Esophagus (tissue), 2 donors: ENCODE results near the gene YAF2. TPM values are rescaled to one million over a fixed set of nuclear protein-coding genes. Genes with fewer than 3 reads are reported as not detected.
A peak's percentile ranks its signal among the peaks of the same experiment; 100 is the strongest.

Source experiments
- H3K27ac ChIP-seq, 2 donors: one replicate each; pipeline ENCODE4 v1.5.1; 2013; ENCODE audit warnings: low read depth in 2 of 2, mild to moderate bottlenecking in 2 of 2, inconsistent platforms in 1 of 2, low read length in 1 of 2, moderate library complexity in 1 of 2
- H3K27me3 ChIP-seq, 2 donors: one replicate each; pipeline ENCODE4 v1.6.1; 2013; ENCODE audit warnings: low read length in 2 of 2, control low read depth in 1 of 2, mild to moderate bottlenecking in 1 of 2; ENCODE audit not compliant: insufficient read depth in 2 of 2, control insufficient read depth in 1 of 2
- H3K36me3 ChIP-seq, 2 donors: one replicate each; pipeline ENCODE4 v1.6.1; 2013; ENCODE audit warnings: low read length in 1 of 2; ENCODE audit not compliant: control insufficient read depth in 2 of 2, insufficient read depth in 2 of 2
- H3K4me1 ChIP-seq, 2 donors: one replicate each; pipeline ENCODE4 v1.6.1; 2013; ENCODE audit warnings: low read length in 1 of 2; ENCODE audit not compliant: control insufficient read depth in 2 of 2, insufficient read depth in 2 of 2
- H3K4me3 ChIP-seq, 2 donors: one replicate each; pipeline ENCODE4 v1.5.1; 2013; ENCODE audit warnings: low read length in 2 of 2, mild to moderate bottlenecking in 2 of 2, low read depth in 1 of 2, moderate library complexity in 1 of 2
- H3K9me3 ChIP-seq, 2 donors: one replicate each; pipeline ENCODE4 v1.6.1; 2013; ENCODE audit warnings: mild to moderate bottlenecking in 2 of 2, low read depth in 1 of 2, low read length in 1 of 2, moderate library complexity in 1 of 2; ENCODE audit not compliant: control insufficient read depth in 2 of 2, insufficient read depth in 1 of 2
- WGBS, 2 donors: extraction: QIAGEN DNeasy Blood & Tissue Kit; methylation state at CpG; one replicate each; pipeline ENCODE4 v1.1.7; 2013; 5-methylcytosine and 5-hydroxymethylcytosine counted together
- polyA plus RNA-seq, 2 donors: library from polyadenylated mRNA; stranded (reverse); fragments of 200-250 nt; gene quantifications; one replicate each; pipeline ENCODE4 v1.2.3, GENCODE V29; 2013
- donor health status: healthy with polysubstance abuse.
- donor health status: Bipolar disorder and iron deficiency.

Gene YAF2, protein sequence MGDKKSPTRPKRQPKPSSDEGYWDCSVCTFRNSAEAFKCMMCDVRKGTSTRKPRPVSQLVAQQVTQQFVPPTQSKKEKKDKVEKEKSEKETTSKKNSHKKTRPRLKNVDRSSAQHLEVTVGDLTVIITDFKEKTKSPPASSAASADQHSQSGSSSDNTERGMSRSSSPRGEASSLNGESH
- polyA plus RNA-seq, result 1 to 10 TPM; 5.3 to 7.4 TPM

DNA sequence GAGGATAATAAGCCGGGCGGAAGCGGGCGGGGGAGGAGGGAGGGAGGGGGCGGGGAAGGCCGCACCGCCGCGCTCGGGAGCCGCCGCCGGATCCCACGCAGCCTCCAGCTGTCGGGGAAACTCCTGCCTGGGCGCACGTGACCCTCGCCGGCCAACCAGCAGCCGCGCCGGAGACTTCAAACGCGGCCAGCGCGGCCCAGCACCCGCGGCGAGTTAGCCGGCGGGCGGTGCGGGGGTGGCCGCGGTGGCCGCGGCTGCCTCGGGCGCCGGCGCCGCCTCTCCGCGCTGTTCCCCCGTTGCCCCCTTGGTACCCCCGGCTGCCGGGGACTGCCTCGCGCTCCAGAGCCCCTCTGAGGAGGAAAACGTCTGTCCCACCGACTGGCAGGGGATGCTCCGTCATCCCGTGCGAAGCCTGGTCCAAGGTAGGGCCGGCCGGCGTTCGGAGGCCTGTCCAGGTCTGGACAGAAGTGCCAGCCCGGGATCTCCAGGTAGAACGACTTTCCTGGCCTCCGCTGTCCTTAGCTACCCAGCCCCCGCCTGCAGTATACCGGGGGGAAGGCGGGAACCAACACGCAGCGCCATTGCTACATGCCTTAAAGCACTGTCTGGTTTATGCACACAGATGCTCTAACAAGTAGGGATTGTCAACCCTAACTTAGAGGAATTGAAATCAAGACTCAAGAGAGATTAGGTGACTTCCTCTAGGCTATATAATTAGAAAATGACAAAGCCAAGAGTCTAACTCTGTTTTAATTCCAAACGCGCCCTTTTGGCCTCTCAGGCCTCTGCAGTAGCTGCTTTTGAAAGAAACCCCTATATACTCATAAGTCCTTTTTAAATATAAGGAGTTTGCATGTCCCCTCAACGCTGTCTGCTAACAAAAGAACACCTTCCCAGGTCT is at the start of gene YAF2:
YAF2 (minus strand) TSS at position 9 of the 901 bp plus-strand sequence. CDS start 68 bp downstream, outside the sequence.
- Histone ChIP-seq H3K27me3 (no peaks in the 10 kb centered on the region), H3K4me1 (peaks cover 0 to 2% of the 10 kb centered on the region in 2 donors), H3K36me3 (no peaks in the 10 kb centered on the region), H3K9me3 (no peaks in the 10 kb centered on the region), H3K27ac (peak within 1 kb of the TSS; percentile 91 to 94), H3K4me3 (peak within 1 kb of the TSS; percentile 85 to 90)
- whole genome bisulfite sequencing, 2 donors, result 3 to 4% methylated on average over 37 to 69 of the region's 69 CpGs

DNA sequence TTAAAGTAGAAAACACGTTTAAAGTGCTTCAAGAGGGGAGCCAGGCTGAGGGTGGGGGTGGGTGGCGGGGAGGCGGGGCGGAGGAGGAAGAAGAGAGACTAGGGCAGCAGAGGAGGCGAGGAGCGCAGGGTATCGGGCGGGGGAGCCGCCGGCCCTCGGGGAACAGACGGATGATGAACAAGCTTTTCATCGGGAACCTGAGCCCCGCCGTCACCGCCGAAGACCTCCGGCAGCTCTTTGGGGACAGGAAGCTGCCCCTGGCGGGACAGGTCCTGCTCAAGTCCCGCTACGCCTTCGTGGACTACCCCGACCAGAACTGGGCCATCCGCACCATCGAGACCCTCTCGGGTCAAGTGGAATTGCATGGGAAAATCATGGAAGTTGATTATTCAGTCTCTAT is 48.7 kb upstream of the YAF2 start:
- Histone ChIP-seq H3K9me3 (no peaks in the 10 kb centered on the region), H3K36me3 (no peaks in the 10 kb centered on the region), H3K27ac (no peak overlapping the region), H3K27me3 (no peaks in the 10 kb centered on the region), H3K4me1 (no peaks in the 10 kb centered on the region), H3K4me3 (no peak overlapping the region)
- WGBS, 2 donors, result 87 to 89% methylated on average over 26 of the region's 26 CpGs

DNA sequence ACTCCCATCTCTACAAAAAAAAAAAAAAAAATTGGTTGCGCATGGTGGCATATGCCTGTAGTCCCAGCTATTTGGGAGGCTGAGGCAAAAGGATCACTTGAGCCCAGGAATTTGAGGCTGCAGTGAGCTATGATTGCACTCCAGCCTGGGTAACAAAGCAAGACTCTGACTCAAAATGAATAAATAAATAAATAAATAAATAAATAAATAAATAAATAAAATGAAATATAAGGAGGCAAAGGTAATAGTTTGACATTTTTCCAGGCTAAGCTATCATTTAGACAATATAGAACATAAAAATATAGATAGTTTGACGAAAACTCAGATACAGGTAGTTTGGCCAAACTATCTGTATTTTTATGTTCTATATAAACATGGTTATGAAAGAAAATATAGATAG is 47.4 kb upstream of the YAF2 start:
- H3K4me3 ChIP-seq, result no peak overlapping the region
- no peak overlapping the region for H3K27ac ChIP-seq
- no peaks in the 10 kb centered on the region for H3K4me1 ChIP-seq
- H3K36me3 ChIP-seq, result no peaks in the 10 kb centered on the region
- H3K9me3 ChIP-seq, result no peaks in the 10 kb centered on the region
- WGBS, 2 donors, result 96 to 100% methylated on average over 2 of the region's 2 CpGs
- H3K27me3 ChIP-seq, result no peaks in the 10 kb centered on the region

DNA sequence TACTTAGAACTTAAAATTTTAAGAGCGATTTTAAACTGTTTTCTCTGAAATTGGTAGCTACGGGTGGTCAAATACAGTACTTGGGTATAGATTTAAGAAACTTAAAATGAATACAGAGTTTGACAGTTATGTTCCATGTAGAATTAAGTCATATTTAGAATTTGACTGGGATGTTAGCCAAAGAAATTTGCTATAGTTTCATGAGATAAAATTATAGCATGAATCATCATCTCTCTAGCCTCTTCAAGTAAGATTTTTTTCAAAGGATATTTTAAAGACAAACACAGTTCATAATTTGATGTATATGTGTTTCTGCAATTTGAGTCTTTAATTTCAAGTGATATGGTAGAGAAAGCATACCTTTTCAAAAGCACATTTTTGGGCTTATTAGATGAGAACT is 46.8 kb upstream of the YAF2 start:
- 76 to 81% methylated on average over 2 of the region's 2 CpGs for WGBS, 2 donors
- Histone ChIP-seq H3K9me3 (no peaks in the 10 kb centered on the region), H3K36me3 (no peaks in the 10 kb centered on the region), H3K4me3 (no peak overlapping the region), H3K4me1 (no peaks in the 10 kb centered on the region), H3K27ac (no peak overlapping the region), H3K27me3 (no peaks in the 10 kb centered on the region)

DNA sequence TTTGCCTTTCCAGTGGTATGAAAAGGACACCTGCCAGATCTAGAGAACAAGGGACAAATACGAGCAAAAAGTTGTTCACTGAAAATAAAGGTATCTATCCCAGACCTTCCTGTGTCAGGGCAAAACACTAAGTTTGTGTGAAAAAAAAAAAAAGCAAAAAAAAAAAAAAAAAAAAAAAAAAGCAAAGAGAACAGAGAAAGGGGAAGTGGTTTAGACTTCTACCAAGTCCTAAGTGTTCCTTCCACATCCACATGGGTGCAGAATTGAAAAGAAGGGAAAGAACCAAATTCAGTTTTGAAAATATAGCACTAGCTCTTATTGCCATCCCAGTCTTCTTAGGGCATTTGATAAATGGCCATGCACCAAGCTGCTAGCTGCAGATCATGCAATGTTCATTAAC is 46.1 kb upstream of the YAF2 start:
- H3K36me3 ChIP-seq, result no peaks in the 10 kb centered on the region
- no peaks in the 10 kb centered on the region for H3K27me3 ChIP-seq
- no peaks in the 10 kb centered on the region for H3K9me3 ChIP-seq
- no peak overlapping the region for H3K27ac ChIP-seq
- no peaks in the 10 kb centered on the region for H3K4me1 ChIP-seq
- WGBS, 2 donors, result 71 to 72% methylated on average over 1 of the region's 1 CpG
- H3K4me3 ChIP-seq, result no peak overlapping the region

DNA sequence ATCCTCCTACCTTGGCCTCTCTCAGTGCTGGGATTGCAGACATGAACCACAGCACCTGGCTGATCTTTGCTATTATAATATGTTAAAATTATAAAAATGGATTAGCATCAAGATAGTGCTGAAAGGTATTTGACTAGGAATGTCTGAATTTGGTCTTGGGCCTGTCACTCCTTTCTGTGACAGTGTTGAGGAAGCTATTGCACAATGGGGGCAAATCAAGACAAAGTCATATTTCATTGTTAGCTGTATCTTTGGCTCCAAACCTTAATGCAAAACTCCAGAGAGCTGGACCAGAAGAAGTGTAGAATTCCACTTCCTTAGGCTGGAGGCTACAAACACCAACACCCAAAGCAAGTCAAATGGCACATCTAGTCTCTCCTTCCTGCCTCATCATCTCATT is 45.7 kb upstream of the YAF2 start:
- no peaks in the 10 kb centered on the region for H3K9me3 ChIP-seq
- no peaks in the 10 kb centered on the region for H3K36me3 ChIP-seq
- H3K4me1 ChIP-seq, result no peaks in the 10 kb centered on the region
- H3K27me3 ChIP-seq, result no peaks in the 10 kb centered on the region
- H3K27ac ChIP-seq, result no peak overlapping the region
- no peak overlapping the region for H3K4me3 ChIP-seq

DNA sequence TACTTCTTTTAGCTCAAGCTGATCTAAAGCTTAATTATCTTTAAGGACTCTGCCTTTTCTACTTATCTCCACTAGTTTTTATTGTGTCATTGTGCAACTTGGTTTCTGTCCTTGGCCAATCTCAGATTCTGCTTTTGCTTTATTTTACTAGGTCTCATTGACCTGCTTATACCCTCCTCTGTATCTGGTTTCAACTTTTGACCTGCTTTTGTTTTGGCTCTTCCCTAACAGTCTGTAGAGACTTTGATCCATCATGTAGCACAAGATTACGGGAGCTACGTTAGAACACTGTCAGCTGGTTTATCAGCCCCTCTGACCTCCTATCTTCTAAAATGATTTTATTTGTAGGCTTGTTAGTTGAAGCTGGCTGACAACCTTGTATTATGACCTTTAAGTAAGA is 44.2 kb upstream of the YAF2 start:
- H3K9me3 ChIP-seq, result no peaks in the 10 kb centered on the region
- no peak overlapping the region for H3K27ac ChIP-seq
- H3K4me1 ChIP-seq, result no peaks in the 10 kb centered on the region
- no peaks in the 10 kb centered on the region for H3K27me3 ChIP-seq
- no peaks in the 10 kb centered on the region for H3K36me3 ChIP-seq
- 77 to 85% methylated on average over 2 of the region's 2 CpGs for WGBS, 2 donors
- no peak overlapping the region for H3K4me3 ChIP-seq

DNA sequence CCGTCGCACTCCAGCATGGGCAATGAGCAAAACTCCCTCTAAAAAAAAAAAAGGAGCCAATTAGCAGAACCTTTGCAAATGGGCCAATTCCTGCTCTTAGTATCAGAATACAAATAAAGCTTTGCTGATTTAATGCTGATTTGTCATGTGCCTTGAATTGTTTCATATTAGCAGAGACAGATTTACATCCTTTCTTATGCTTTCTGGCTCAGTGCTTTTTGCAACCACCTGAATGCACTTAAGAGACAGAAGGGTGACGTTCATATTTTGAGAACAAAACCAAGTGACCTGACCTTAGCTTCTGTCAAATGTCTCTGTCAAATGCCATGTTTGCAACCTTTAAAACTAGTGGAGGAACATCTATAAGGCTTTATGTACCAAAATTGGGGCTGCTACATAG is 43.8 kb upstream of the YAF2 start:
- Histone ChIP-seq H3K9me3 (no peaks in the 10 kb centered on the region), H3K36me3 (no peaks in the 10 kb centered on the region), H3K4me3 (no peak overlapping the region), H3K4me1 (no peaks in the 10 kb centered on the region), H3K27ac (no peak overlapping the region), H3K27me3 (no peaks in the 10 kb centered on the region)
- 61 to 79% methylated on average over 3 of the region's 3 CpGs for WGBS, 2 donors

DNA sequence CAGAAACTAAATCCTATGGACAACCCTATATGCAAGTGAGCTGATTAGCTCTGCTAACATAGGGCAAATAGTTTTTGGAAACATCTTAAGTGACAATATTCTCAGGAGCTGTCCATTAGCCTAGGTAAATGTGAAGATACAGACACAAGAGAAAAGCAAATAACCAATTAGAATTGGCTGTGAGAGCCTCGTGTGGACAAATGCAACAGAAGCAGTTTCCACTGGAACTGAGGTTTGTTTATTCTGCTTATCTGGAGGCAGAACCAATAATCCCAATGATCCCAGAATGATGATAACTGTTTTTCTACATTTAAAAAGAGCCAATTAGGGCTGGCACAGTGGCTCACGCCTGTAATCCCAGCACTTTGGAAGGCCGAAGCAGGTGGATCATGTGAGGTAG is 43.2 kb upstream of the YAF2 start:
- WGBS, 2 donors, result 21 to 47% methylated on average over 3 of the region's 3 CpGs
- no peak overlapping the region for H3K4me3 ChIP-seq
- no peaks in the 10 kb centered on the region for H3K36me3 ChIP-seq
- H3K27me3 ChIP-seq, result no peaks in the 10 kb centered on the region
- H3K4me1 ChIP-seq, result no peaks in the 10 kb centered on the region
- H3K27ac ChIP-seq, result no peak overlapping the region
- no peaks in the 10 kb centered on the region for H3K9me3 ChIP-seq

DNA sequence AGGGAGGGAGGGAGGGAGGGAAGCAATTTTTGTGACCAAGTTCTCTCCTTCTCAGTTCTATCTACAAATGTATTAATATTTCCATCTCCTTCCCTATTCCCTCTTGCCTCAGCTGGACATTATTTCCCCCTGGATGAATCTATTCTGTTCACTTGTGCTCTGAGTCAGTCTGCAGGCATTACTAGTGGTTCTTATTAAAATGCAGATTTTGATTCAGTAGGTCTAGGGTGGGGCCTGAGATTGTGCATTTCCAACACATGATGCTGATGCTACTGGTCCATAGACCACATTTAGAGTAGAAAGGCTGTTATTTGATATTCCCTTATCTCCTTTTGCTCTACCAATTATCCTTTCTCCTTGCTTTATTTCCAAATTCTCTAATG is 40.1 kb upstream of the YAF2 start:
- H3K4me3 ChIP-seq, result no peak overlapping the region

More for the DNA sequence above, 40.1 kb upstream of the YAF2 start:
- Histone ChIP-seq H3K27me3 (no peaks in the 10 kb centered on the region), H3K27ac (no peak overlapping the region), H3K9me3 (no peaks in the 10 kb centered on the region), H3K4me1 (no peaks in the 10 kb centered on the region), H3K36me3 (no peaks in the 10 kb centered on the region)
